GM23338 (cell line): ENCODE measurements around the gene RSPH6A.

Source experiments
- CREB1 ChIP-seq: fragments of 250-450 bp; sonication (Bioruptor Pico); IDR thresholded peaks from 2 replicates; pipeline ENCODE4 v1.5.0; 2020; ENCODE audit warnings: low read depth, mild to moderate bottlenecking, moderate library complexity
- CTCF ChIP-seq, 2 experiments: fragments of 200-600 bp in 1 of 2; sonication (generic) in 1 of 2; conservative IDR thresholded peaks; 2 replicates each; pipeline versions ENCODE4 v1.5.1 to v1.6.1; 2016 to 2017; ENCODE audit warnings: antibody characterized with exemption in 2 of 2, low read depth in 2 of 2, mild to moderate bottlenecking in 2 of 2, moderate library complexity in 1 of 2
- ETS1 ChIP-seq: IDR thresholded peaks from 2 replicates; pipeline ENCODE4 v1.6.1; 2016; ENCODE audit warnings: antibody characterized with exemption
- EZH2 ChIP-seq: fragments of 200-600 bp; sonication (generic); IDR thresholded peaks from one replicate; pipeline ENCODE4 v1.8.0; 2017; ENCODE audit warnings: antibody characterized with exemption, mild to moderate bottlenecking, low read depth; ENCODE audit not compliant: unreplicated experiment
- EZH2phosphoT487 ChIP-seq: fragments of 200-600 bp; sonication (generic); IDR thresholded peaks from one replicate; pipeline ENCODE4 v1.8.1; 2018; ENCODE audit warnings: antibody characterized with exemption; ENCODE audit not compliant: unreplicated experiment
- JUNB ChIP-seq: IDR thresholded peaks from one replicate; pipeline ENCODE4 v1.6.1; 2016; ENCODE audit warnings: antibody characterized with exemption; ENCODE audit not compliant: unreplicated experiment
- NANOG ChIP-seq: IDR thresholded peaks from 2 replicates; pipeline ENCODE4 v1.6.1; 2016; ENCODE audit warnings: antibody characterized with exemption, borderline replicate concordance
- POLR2AphosphoS5 ChIP-seq: IDR thresholded peaks from 2 replicates; pipeline ENCODE4 v1.6.1; 2016; ENCODE audit warnings: antibody characterized with exemption, low read depth
- REST ChIP-seq: IDR thresholded peaks from one replicate; pipeline ENCODE4 v1.6.1; 2018; ENCODE audit warnings: antibody characterized with exemption; ENCODE audit not compliant: unreplicated experiment
- ZNF331 ChIP-seq: fragments of 250-450 bp; sonication (Bioruptor Pico); IDR thresholded peaks from 2 replicates; pipeline ENCODE4 v1.5.0; 2020; ENCODE audit warnings: low read depth, mild to moderate bottlenecking, moderate library complexity

GRCh38 chr19:45860359-45861259 lies 45.5 kb upstream of the RSPH6A start:
- no peak for TF ChIP-seq CTCF (conservative IDR thresholded peaks at IDR 0.05; ENCODE audit: low read depth in 2 of 2)
- TF ChIP-seq JUNB, result no peak
- TF ChIP-seq POLR2AphosphoS5, result no peak
- TF ChIP-seq NANOG, result no peak
- TF ChIP-seq EZH2, result no peak
- no peak for TF ChIP-seq ZNF331 (CRISPR knock-in tag)
- TF ChIP-seq CREB1 (CRISPR knock-in tag), result no peak
- no peak for TF ChIP-seq EZH2phosphoT487
- no peak for TF ChIP-seq ETS1
- TF ChIP-seq REST, result no peak
